Measurements from ENCODE around the gene HADH. TPM values are rescaled to one million over a fixed set of nuclear protein-coding genes. Genes with fewer than 3 reads are reported as not detected.

Gene HADH
- total and polyA plus RNA-seq, 9 donors, result 45.4 to 117 (median 62.5) TPM

GRCh38 chr4:107989162-107989536 is 540 bp upstream of the HADH start:
- WGBS, 3 donors, result 6 to 13% (median 7%) methylated on average over 8 of the region's 8 CpGs
- peaks cover 12% of the 10 kb centered on the region for H3K4me1 ChIP-seq (ENCODE audit: insufficient read depth)
- no peak for TF ChIP-seq CTCF (IDR thresholded peaks at IDR 0.05)
- TF ChIP-seq EP300 (IDR thresholded peaks at IDR 0.05), result no peak
- TF ChIP-seq POLR2A (IDR thresholded peaks at IDR 0.05), result no peak
- H3K36me3 ChIP-seq, result no peaks in the 10 kb centered on the region
- H3K9me3 ChIP-seq, result no peaks in the 10 kb centered on the region
- H3K4me3 ChIP-seq, result peak overlapping the region; percentile 96
- H3K27ac ChIP-seq, result peak overlapping the region; percentile 53 to 97
- no peak for DNase-seq
- intact Hi-C loops (cut with DNase I), result loop anchor here in 1 of 4 donors (5.0 kb wide), 1 partner anchor 57 kb away; the partner anchor contains the start of gene CYP2U1
- H3K27me3 ChIP-seq, result no peaks in the 10 kb centered on the region

- Histone ChIP-seq H3K27ac (no peak overlapping the region), H3K4me3 (peak overlapping the region; percentile 20), H3K9me3 (no peaks in the 10 kb centered on the region), H3K36me3 (no peaks in the 10 kb centered on the region), H3K27me3 (no peaks in the 10 kb centered on the region), H3K4me1 (ENCODE audit: insufficient read depth) (peaks cover 12% of the 10 kb centered on the region)
- WGBS, 3 donors, result 20 to 36% (median 20%) methylated on average over 3 of the region's 3 CpGs
- DNase-seq, result no peak
- intact Hi-C loops (cut with DNase I), result no loop called here
- no peak for TF ChIP-seq POLR2A (IDR thresholded peaks at IDR 0.05)
- no peak for TF ChIP-seq EP300 (IDR thresholded peaks at IDR 0.05)
- TF ChIP-seq CTCF (IDR thresholded peaks at IDR 0.05), result no peak
Observed at GRCh38 chr4:107991945-107992630, 2.4 kb downstream of the HADH start.

- Histone ChIP-seq H3K4me3 (no peak overlapping the region), H3K27me3 (no peaks in the 10 kb centered on the region), H3K36me3 (no peaks in the 10 kb centered on the region), H3K4me1 (ENCODE audit: insufficient read depth) (peaks cover 11% of the 10 kb centered on the region), H3K27ac (no peak overlapping the region), H3K9me3 (no peaks in the 10 kb centered on the region)
- 55 to 72% (median 63%) methylated on average over 3 of the region's 3 CpGs for WGBS, 3 donors
- no peak for DNase-seq
- TF ChIP-seq CTCF (IDR thresholded peaks at IDR 0.05) (no peak), POLR2A (IDR thresholded peaks at IDR 0.05) (no peak), EP300 (IDR thresholded peaks at IDR 0.05) (no peak)
- intact Hi-C loops (cut with DNase I), result no loop called here
Observed at GRCh38 chr4:107993969-107994368, 4.3 kb downstream of the HADH start.

GRCh38 chr4:107994894-107995293 is 5.2 kb downstream of the HADH start:
- no peaks in the 10 kb centered on the region for H3K9me3 ChIP-seq
- H3K36me3 ChIP-seq, result no peaks in the 10 kb centered on the region
- no peak overlapping the region for H3K27ac ChIP-seq
- no peak overlapping the region for H3K4me3 ChIP-seq
- peaks cover 11% of the 10 kb centered on the region for H3K4me1 ChIP-seq (ENCODE audit: insufficient read depth)
- no peaks in the 10 kb centered on the region for H3K27me3 ChIP-seq
- TF ChIP-seq EP300 (IDR thresholded peaks at IDR 0.05) (no peak), CTCF (IDR thresholded peaks at IDR 0.05) (no peak), POLR2A (IDR thresholded peaks at IDR 0.05) (no peak)
- no peak for DNase-seq
- intact Hi-C loops (cut with DNase I), result no loop called here
